HG03469 (cell line): Measurements from ENCODE around the gene GPR42.

ENCODE experiments used
- ATAC-seq: cut with Tn5 transposase; IDR thresholded peaks from one replicate; pipeline ENCODE4 v1.9.1; 2021; ENCODE audit warnings: mild to moderate bottlenecking, moderate library complexity, moderate number of reproducible peaks; ENCODE audit not compliant: unreplicated experiment

GPR42 gene, protein sequence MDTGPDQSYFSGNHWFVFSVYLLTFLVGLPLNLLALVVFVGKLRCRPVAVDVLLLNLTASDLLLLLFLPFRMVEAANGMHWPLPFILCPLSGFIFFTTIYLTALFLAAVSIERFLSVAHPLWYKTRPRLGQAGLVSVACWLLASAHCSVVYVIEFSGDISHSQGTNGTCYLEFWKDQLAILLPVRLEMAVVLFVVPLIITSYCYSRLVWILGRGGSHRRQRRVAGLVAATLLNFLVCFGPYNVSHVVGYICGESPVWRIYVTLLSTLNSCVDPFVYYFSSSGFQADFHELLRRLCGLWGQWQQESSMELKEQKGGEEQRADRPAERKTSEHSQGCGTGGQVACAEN

DNA sequence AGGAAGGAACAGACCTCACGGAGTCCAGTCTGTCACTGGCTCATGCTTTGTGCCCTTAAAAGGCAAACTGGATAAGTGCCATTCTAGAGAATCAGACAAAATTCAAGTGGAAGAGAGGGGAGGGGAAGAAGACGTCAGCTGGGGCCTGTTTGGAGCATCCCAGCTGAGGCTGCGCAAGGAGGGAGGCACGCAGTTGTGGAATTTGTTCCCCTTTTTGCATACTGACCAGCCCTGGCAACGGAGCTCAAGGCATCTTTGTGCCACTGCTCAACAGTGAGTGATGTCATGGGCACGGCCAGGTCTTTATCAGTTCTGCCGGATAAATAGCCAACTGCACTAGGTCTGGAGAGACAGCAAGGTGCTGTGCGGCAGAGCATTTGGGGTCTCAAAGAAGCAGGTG is at the start of gene GPR42:
GPR42 (plus strand) TSS at position 347 of the 400 bp plus-strand sequence. CDS start 292 bp downstream, outside the sequence.
- no peak for ATAC-seq

DNA sequence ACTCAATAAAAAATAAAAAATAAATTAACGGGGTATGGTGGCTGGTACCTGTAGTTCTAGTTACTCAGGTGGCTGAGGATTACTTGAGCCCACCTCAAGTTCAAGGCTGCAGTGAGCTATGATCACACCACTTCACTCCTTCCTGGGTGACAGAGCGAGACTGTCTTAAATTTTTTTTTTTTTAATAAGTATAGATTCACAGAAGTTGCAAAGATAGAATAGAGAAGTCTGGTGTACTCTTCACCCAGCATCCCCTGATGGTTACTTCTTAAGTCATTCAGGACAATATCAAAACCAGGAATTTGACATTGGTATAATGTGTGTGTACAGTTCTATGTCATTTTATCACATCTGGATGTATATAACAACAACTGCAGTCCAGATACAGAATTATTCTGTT is 49.6 kb upstream of the GPR42 start:
- ATAC-seq = no peak

- ATAC-seq = no peak
Measured at GRCh38 chr19:35322014-35322413, 48.9 kb upstream of the GPR42 start.

DNA sequence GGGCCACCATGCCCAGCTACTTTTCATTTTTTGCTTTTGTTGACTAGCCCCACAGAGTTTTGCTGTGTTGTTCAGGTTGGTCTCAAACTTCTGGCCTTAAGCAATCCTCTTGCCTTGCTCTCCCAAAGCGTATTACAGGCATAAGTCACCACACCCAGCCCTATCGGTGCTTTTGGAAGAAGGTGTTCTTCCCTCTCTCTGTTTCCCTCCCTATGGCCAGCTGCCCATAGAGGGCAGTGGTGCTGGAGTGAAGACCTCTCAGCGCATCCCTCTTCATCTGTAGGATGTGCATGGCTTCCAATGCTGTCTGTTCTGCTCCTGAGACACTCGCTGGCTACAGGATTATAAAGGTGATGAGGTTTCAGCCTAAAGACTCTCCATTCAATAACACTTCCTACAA is 43.2 kb upstream of the GPR42 start:
- ATAC-seq = no peak

DNA sequence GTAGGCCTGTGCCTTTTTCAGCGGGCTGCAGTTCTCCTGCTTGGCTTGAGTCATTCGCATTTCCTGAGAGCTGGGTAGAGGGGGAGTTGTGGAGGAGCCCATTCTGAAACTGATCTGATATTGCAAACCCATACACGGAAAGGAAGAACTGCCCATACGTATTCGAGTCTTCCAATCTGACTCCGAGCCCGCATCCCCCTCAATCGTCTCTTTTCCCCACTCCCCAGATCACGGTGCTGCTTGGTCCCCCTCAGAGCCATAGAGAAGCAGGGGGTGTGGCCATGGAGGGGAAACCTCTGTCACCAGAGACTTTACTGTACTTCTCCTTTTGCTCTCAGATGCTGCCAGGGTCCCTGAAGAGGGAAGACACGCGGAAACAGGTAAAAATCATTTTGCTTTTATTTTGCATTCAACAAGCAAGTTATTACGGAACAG is 42.0 kb upstream of the GPR42 start, which contains the start of gene CD22:
CD22 (plus strand) TSS at position 337 of the 435 bp plus-strand sequence. CDS start 2,854 bp downstream, outside the sequence.
- ATAC-seq = no peak

DNA sequence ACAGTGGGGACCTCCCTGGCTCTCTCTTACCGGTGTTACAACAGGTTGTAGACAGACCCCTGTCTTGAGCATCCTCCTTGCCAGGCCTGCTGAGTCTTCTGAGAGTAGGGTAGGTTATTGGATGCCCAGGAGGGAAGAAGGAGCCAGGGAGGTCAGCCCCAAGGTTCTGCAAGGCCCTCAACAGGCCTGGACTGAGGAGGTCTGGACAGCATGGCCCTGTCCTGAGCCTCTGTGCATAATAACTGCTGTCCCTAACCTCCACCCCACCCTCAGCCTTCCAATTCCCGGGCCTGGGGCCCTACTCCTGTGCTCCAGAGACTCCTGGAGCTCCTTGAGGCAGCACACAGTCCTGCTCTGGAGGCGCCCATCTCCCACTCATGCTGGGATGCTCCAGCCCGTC is 41.5 kb upstream of the GPR42 start:
- ATAC-seq = no peak

GRCh38 chr19:35330475-35330874 is 40.4 kb upstream of the GPR42 start:
- peak; percentile 34 for ATAC-seq

- no peak for ATAC-seq
Measured at GRCh38 chr19:35331551-35332214, 39.2 kb upstream of the GPR42 start.

DNA sequence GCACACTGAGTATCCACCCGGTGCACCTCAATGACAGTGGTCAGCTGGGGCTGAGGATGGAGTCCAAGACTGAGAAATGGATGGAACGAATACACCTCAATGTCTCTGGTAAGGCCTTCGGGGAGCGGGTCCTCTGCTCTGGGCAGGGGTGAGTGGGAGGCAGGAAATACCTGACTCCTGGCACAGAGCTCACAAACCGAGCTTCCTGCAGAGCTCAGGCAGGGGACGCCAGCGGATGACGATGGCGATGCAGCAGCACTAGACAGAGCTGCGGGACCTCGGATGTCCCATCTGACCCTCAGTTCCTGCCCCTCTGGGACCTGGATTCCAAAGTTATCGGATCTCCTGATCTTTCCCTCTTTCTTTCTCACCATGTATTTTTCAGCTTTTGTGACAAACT is 38.1 kb upstream of the GPR42 start:
- no peak for ATAC-seq

DNA sequence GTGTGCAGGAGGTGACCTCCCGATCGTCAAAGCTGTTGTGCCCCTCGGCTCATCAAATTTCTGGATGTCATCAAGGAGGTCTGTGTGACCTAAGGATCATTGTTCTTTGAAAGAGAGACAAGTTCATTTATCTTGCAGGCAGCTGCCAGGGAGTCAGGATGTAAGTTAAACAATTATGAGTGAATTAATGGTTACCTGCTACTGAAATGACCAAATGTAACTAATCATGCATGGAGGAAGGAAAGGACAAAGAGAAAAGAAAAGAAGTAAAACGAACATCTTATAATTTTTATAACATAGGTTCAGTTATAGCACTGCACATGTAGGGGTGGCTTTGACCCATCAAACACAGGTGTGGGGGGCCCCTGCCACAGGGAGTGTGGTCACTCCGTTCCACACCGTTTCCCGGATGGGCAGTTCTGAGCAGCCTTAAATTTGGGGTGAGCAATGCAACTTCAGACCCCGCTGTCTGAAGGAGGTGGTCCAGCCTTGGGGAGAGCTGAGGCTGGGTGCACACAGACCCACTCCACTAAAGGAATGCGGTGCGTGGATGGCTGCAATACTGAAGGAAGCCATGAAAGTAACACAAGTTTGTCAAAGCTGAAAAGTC is 36.6 kb upstream of the GPR42 start:
- no peak for ATAC-seq

- ATAC-seq = no peak
Measured at GRCh38 chr19:35336166-35336955, 34.5 kb upstream of the GPR42 start.

DNA sequence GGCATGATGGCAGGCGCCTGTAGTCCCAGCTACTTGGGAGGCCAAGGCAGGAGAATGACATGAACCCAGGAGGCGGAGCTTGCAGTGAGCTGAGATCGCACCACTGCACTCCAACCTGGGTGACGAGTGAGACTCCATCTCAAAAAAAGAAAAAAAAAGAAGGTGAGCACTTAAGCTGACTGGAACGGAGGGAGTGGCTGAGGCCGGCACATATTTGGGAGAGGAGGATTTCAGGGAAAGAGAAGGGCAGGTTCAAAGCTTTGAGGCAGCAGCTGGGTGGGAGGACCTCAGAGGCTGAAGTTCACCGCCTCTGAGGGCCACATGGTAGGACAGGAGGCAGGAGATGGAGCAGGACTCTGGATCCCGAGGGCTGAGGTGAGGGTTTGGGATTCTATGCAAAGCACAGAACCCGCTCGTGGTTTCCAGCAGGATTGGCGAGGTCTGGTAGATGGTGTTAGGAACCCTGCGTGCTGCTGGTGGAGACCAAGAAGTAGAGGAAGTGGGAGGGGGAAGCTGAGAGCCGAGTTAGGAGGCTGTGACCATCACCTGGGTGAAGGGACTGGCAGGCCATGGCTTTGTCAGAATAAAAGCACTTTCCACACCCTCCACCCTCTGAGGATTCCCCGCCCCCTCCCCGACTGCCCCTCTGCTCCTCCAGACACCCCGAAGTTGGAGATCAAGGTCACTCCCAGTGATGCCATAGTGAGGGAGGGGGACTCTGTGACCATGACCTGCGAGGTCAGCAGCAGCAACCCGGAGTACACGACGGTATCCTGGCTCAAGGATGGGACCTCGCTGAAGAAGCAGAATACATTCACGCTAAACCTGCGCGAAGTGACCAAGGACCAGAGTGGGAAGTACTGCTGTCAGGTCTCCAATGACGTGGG is 33.5 kb upstream of the GPR42 start:
- ATAC-seq = no peak

DNA sequence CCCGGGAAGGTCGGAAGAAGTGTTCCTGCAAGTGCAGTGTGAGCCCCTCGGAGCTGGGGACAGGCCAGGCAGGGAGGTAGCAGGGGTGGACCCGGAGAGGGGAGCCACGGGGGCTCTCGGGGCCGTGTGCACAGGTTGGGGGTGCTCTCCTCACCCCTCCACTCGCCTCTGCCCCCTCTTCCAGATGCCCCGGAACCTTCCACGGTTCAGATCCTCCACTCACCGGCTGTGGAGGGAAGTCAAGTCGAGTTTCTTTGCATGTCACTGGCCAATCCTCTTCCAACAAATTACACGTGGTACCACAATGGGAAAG is 32.9 kb upstream of the GPR42 start:
- ATAC-seq = no peak

GRCh38 chr19:35340431-35340830 is 30.4 kb upstream of the GPR42 start:
- ATAC-seq = no peak

DNA sequence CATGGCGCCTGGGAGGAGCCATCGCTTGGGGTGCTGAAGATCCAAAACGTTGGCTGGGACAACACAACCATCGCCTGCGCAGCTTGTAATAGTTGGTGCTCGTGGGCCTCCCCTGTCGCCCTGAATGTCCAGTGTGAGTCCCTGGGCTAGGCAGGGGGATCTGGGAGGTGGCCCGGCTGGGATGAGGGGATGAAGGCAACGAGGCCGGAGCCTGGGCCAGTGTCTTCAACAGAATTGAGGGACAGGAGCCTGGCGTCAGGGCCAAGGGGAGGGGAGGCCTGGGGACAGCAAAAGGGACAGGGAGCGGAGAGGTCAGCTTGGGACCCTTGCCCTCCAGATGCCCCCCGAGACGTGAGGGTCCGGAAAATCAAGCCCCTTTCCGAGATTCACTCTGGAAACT is 29.9 kb upstream of the GPR42 start:
- ATAC-seq = no peak

DNA sequence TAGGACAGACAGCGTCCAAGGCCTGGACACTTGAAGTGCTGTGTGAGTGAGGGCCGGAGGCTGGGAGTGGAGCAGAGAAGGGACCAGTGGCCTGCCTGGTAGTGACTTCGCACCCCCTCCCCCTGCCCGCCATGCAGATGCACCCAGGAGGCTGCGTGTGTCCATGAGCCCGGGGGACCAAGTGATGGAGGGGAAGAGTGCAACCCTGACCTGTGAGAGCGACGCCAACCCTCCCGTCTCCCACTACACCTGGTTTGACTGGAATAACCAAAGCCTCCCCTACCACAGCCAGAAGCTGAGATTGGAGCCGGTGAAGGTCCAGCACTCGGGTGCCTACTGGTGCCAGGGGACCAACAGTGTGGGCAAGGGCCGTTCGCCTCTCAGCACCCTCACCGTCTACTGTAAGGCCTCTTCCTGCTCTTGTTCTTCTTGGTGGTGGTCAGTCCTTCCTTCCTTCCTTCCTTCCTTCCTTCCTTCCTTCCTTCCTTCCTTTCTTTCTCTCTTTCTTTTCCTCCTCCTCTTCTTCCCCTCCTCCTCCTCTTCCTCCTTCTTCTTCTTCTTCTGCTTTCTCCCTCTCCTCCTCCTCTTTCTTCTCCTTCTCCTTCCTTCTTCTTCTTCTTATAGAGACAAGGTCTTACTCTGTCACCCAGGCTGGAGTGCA is 29.2 kb upstream of the GPR42 start:
- ATAC-seq = no peak

DNA sequence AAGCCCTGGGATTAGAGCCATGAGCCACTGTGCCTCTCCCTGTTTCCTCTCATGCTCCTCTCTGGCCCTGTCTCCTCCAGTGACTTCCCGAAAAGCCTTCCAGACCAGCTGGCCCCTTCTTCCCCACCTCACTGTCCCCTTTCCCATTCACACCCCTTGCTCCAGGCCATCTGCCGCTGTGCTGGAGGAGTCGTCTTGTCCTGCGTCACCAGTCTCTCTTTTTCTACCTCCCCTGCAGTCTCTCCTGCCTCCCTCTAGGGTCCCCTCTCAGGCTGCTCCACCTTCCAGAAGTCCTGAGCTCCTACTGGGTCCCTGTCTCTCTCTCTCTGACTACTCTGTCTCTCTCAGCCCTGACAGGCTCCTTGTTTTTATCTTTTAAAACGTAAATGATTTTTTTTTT is 28.4 kb upstream of the GPR42 start:
- no peak for ATAC-seq

DNA sequence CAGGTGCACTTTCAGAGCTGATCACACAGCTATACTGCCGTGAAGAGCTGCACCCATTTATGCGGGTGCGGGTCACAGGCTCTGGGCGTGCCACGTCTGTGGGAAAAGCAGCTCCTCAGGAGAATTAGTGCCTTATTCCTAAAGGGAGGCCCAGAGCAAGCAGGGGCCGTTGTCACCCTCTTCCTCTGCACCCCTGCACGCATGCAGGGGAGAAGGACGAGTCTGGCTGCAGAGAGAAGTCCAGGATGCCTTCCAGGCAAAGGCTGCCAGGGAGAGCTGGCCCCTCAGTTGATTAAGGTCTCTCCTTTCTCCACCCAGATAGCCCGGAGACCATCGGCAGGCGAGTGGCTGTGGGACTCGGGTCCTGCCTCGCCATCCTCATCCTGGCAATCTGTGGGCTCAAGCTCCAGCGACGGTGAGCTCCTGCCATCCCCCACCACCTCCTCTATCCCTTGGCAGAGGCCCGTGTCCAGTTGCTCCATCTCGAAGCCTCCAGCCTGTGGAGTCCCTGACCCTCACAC is 26.3 kb upstream of the GPR42 start:
- no peak for ATAC-seq

GRCh38 chr19:35345671-35346111 is 25.2 kb upstream of the GPR42 start:
- no peak for ATAC-seq
